ENCODE data around the gene SSTR3.
"Not testable (repeated sequence)": the region's sequence is repeated elsewhere in the genome, so short reads cannot be mapped to it uniquely, and the experiment has no call there.

The SSTR3 gene

DNA sequence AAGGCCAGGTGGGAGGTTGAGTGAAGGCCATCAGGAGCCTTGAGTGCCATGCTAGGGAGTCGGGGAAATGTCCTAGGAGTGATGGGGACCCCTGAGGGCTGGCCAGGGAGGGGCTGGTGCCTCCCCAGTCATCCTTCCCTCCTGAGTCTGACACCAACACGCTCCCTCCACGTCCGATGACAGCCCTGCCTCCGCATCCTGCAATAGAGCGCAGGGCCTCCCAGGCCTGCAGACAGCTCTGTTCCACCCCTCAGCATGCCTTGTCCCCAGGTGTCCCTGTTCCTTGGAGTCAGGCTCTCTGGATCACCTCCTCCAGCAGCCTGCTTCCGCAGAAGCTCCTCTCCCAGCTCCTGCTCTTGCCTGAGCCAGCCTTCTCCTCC, 28.7 kb upstream of the SSTR3 start:
- no peak overlapping the region for H3K4me3 ChIP-seq (ENCODE audit: low read length)
- H3K9ac ChIP-seq (ENCODE audit: low read depth, low read length): no peak overlapping the region
- H3K4me1 ChIP-seq (ENCODE audit: control insufficient read depth, insufficient read depth, low read length): peaks cover 16% of the 10 kb centered on the region
- no peak overlapping the region for H3K4me2 ChIP-seq (ENCODE audit: low read length)
- peaks cover 58% of the 10 kb centered on the region for H3K27me3 ChIP-seq (ENCODE audit: control insufficient read depth, insufficient read depth, low read length)
- H3K36me3 ChIP-seq (ENCODE audit: insufficient read depth, low read length): no peaks in the 10 kb centered on the region
- no peaks in the 10 kb centered on the region for H3K9me3 ChIP-seq (replicated peaks; ENCODE audit: low read length)

DNA sequence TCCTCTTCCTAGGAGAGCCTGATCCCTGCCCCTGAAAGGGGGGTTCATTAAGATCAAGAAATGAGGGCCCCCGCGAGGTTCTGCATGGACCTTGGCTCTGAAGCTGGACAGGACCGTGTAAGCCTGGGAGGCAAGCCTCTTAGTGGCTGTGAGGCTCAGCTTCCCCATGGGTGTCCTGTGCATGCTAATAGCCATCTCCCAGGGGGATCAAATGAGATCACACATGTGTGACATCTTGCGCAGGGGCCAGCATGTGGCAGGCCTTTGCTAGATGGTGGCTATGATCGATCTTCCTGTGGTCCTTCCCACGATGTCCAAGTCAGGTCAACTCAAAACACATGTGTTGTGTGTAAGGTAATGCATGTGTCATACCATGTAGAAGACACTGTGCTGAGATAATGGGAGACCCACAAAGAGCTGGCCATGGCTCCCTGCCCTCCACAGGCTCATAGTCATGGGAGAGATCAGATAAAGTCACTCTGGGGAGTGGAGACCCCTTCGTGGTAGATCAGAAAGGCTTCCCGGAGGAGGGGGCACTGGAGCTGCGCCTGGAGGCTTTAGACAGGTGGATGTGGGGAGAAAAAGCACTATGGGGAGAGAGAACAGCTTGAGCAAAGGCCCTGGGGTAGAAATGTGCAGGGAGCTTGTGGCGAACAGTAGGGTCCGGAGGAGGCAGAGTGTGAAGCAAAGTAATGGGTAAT, 28.1 kb upstream of the SSTR3 start:
- Histone ChIP-seq H3K4me3 (ENCODE audit: low read length) (no peak overlapping the region), H3K27me3 (ENCODE audit: control insufficient read depth, insufficient read depth, low read length) (peaks cover 59% of the 10 kb centered on the region), H3K4me2 (ENCODE audit: low read length) (no peak overlapping the region), H3K36me3 (ENCODE audit: insufficient read depth, low read length) (no peaks in the 10 kb centered on the region), H3K9ac (ENCODE audit: low read depth, low read length) (no peak overlapping the region), H3K9me3 (replicated peaks; ENCODE audit: low read length) (no peaks in the 10 kb centered on the region), H3K4me1 (ENCODE audit: control insufficient read depth, insufficient read depth, low read length) (peaks cover 16% of the 10 kb centered on the region)

DNA sequence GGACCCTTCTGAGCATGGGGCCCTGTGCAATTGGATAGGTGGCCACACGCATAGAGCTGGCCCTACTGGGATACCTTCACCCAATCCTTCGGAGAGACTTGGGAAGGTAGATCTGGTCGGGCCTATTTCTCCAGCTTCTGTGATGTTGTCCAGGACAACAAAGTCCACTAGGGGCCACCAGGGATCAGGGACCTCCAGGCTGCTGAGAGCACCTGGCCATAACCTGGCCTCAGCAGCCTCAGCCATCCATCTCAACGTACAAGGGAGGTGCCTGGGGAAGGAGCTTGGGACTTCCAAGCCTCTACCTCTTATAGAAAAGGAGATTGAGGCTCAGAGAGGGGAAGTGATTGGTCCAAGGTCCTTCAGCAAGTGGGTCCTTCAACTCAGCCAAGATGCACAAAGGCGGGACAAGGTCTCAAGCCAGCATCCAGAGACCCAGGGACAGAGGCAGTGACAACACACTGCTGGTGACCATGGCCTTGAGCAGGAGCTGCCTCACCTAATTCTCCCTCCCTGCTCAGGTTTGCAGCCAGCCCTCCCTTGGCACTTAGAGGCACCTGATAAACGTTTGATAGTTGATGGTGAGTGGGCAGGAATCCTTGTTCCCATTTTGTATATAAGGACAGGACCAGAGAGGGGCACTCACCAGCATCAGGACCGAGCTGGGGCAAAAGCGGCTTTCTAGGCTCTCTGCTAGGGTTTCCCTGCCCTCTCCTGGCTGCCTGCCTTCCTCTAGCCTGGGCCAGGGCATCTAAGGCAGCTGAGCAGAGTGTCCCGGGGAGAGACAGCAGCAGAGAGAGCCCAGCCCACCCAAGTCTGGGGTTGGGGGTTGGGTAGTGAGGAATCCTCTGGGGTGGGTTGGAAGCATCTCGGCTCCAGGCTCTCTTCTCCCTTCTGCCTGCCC, 27.3 kb upstream of the SSTR3 start:
- Histone ChIP-seq H3K4me1 (ENCODE audit: control insufficient read depth, insufficient read depth, low read length) (peaks cover 14% of the 10 kb centered on the region), H3K36me3 (ENCODE audit: insufficient read depth, low read length) (no peaks in the 10 kb centered on the region), H3K4me3 (ENCODE audit: low read length) (no peak overlapping the region), H3K9me3 (replicated peaks; ENCODE audit: low read length) (no peaks in the 10 kb centered on the region), H3K9ac (ENCODE audit: low read depth, low read length) (no peak overlapping the region), H3K4me2 (ENCODE audit: low read length) (no peak overlapping the region), H3K27me3 (ENCODE audit: control insufficient read depth, insufficient read depth, low read length) (peaks cover 57% of the 10 kb centered on the region)

DNA sequence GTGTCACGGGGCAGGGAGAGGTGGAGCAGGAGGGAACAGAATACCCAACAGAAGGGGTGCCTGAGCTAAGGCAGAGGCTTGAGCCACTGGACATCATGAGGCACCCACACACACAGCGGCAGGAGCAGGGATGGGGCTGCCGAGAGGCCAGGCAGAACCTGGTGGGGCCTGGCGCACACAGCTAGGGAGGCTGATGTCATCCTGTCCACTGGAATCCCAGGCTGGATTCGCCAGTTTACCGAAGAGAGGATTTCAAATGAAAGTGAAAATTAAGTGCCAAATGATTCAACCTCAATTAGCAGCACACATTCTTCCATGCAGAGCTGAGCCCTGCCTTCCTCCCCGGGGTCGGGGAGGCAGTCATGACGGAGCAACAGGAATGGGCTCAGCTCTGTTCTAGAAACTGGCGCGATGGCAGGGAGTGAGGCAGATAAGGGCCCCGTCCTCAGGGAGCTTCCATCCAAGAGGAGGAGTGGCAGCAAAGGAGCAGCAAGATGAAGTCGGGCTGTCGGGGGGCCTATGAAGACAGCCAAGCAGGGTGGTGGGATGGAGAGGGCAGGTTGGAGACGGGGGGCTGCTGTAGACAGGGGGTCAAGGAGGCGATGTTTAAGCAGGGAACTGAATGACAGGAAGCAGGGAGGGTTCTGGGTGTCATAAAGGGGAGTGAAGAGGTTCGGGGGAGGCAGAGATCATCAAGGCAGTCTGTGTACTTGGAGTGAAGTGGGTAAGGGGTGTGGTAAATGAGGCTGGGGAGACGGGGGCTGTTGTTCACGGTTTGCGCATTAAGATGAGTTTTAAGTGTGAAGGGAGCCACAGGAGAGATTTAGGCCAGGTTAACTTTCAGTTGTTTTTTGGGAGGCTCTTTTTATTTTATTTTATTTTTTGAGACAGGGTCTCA, 25.3 kb upstream of the SSTR3 start:
- Histone ChIP-seq H3K4me3 (ENCODE audit: low read length) (no peak overlapping the region), H3K27me3 (ENCODE audit: control insufficient read depth, insufficient read depth, low read length) (peaks cover 67% of the 10 kb centered on the region), H3K36me3 (ENCODE audit: insufficient read depth, low read length) (no peaks in the 10 kb centered on the region), H3K9ac (ENCODE audit: low read depth, low read length) (no peak overlapping the region), H3K4me1 (ENCODE audit: control insufficient read depth, insufficient read depth, low read length) (peaks cover 5% of the 10 kb centered on the region), H3K4me2 (ENCODE audit: low read length) (no peak overlapping the region), H3K9me3 (replicated peaks; ENCODE audit: low read length) (no peaks in the 10 kb centered on the region)

DNA sequence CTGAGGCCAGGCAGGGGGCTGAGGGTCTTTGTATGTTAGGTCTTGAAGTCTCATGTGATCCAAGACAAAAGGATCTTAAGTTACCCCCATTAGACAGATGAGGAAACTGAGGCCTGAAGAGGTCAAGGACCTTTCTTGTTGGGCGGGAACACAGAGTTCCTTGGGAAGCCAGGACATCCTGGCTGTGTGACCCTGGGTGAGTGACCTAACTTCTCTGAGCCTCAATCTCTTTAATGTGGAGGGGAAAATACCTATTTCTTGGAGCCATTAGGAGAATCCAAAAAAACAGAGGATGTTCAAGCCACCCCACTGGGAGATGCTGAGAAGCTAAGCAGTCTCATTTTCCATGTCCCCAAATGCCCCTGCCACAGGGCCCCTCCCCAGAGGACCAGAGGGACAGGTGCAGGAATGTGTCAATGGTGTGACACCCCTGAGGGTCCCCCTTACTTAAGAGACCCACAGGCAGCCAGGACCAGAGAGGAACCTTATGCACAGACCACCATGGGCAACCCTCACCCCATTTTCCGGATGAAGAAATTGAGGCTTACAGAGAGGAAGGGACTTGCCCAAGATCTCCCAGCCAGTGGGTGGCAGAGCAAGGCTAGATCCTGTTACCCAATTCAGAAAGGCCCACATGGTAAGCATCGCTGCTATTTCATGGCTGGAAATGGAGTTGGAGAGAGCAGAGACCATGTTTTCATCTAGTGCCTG, 23.8 kb upstream of the SSTR3 start:
- H3K4me1 ChIP-seq (ENCODE audit: control insufficient read depth, insufficient read depth, low read length): no peaks in the 10 kb centered on the region
- H3K9ac ChIP-seq (ENCODE audit: low read depth, low read length): no peak overlapping the region
- H3K4me3 ChIP-seq (ENCODE audit: low read length): no peak overlapping the region
- H3K9me3 ChIP-seq (replicated peaks; ENCODE audit: low read length): no peaks in the 10 kb centered on the region
- no peak overlapping the region for H3K4me2 ChIP-seq (ENCODE audit: low read length)
- H3K27me3 ChIP-seq (ENCODE audit: control insufficient read depth, insufficient read depth, low read length): peaks cover 72% of the 10 kb centered on the region
- H3K36me3 ChIP-seq (ENCODE audit: insufficient read depth, low read length): no peaks in the 10 kb centered on the region

DNA sequence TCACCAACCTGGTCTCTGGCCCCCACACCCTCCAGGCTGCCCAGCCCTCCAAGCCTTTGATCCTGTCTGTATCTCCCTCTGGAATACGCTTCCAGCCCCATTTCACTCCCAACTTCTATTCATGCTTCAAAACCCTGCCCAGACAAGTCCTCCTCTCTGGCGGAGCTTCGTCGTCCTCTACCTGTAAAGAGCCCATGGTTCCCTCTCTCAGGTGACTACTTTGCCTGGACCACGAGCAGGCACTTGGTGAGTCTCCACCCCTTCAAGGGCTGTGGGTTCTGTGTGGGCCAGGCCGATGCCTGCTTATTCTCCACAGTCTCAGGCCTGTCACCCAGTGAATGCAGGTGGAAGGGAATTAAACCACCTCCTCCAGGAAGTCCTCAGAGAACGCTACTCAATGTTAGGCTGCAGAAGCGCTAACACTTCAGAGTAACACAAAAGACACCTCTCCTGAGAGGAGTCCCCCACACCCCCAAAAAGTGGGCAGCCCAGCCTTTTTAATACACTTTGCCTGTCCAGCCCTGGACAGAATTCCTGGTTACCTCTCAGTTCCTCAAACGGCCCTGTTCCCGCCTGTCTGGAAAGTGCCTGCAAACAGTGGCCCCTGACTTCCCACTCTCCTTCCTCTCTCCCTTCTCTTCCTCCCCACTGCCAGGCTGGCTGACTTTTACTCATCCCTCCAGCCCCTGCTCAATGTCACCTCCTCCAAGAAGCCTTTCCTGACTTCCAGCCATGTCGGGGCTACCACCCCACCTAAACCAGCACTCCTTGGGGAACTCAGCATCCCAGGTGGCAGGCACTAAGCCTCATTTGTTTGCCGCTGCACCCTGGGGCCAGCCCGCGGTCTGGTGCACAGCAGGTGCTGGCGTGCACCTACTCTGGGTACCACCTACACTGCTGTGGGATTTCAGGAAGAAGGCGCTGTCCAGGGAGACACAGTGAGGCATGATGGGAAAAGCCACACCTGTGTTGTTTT, 22.7 kb upstream of the SSTR3 start:
- Histone ChIP-seq H3K36me3 (ENCODE audit: insufficient read depth, low read length) (no peaks in the 10 kb centered on the region), H3K4me3 (ENCODE audit: low read length) (no peak overlapping the region), H3K9ac (ENCODE audit: low read depth, low read length) (no peak overlapping the region), H3K9me3 (replicated peaks; ENCODE audit: low read length) (no peaks in the 10 kb centered on the region), H3K4me2 (ENCODE audit: low read length) (no peak overlapping the region), H3K4me1 (ENCODE audit: control insufficient read depth, insufficient read depth, low read length) (peaks cover 4% of the 10 kb centered on the region), H3K27me3 (ENCODE audit: control insufficient read depth, insufficient read depth, low read length) (peaks cover 63% of the 10 kb centered on the region)

DNA sequence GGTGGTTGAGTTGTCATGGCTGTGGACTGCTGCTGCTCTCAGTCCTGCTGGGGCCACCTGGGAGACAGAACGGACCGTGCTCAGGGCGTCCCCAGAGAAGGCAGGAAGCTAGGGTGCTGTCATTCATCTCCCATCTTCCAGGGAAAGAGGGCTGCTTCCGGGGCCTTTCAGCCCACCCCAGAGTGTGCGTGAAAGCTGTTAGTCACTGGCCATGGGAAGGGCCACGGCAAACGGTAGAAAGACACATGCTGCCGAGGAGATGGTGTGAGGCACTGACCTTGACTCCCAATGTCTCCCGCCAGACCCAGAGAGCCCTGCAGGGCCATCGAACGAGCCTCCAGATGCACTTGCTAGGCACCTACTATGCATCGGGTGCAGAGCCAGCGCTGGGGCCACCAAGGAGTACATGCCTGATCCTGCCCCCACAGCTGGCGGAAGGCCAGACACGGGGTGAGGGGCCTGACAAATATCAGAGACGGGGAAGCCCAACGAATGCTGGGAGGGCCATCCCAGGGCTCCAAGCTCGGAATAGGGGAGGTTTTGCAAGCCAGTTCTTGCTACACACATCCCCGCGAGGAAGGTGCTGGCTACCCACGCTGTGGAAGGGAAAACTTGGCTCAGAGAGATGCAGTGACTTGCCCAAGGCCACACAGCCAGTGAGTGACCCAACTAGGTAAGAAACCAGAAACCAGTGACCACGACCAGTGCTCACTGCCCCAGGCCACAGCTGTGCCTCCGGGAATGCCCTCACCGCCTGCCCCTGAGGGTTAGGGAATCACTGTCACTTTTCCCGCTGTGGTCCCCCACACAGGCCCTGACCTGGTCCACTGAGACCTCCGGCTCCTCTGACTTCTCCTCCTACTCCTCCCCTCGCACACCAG, 21.7 kb upstream of the SSTR3 start:
- Histone ChIP-seq H3K9me3 (replicated peaks; ENCODE audit: low read length) (no peaks in the 10 kb centered on the region), H3K9ac (ENCODE audit: low read depth, low read length) (no peak overlapping the region), H3K4me1 (ENCODE audit: control insufficient read depth, insufficient read depth, low read length) (peaks cover 14% of the 10 kb centered on the region), H3K4me3 (ENCODE audit: low read length) (no peak overlapping the region), H3K27me3 (ENCODE audit: control insufficient read depth, insufficient read depth, low read length) (peaks cover 53% of the 10 kb centered on the region), H3K36me3 (ENCODE audit: insufficient read depth, low read length) (no peaks in the 10 kb centered on the region), H3K4me2 (ENCODE audit: low read length) (no peak overlapping the region)

DNA sequence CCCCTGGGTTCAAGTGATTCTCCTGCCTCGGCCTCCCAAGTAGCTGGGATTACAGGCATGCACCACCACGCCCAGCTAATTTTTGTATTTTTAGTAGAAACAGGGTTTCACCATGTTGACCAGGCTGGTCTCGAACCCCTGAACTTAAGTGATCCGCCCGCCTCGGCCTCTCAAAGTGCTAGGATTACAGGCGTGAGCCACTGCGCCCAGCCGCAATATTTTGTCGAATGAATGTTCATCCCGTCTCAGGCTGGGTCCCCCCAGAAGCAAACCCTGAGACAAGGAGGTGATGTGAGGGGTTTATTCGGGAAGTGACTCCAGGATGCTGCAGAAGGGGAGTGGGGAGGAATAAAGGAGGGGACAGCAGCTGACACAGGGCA, 21.1 kb upstream of the SSTR3 start:
- H3K36me3 ChIP-seq (ENCODE audit: insufficient read depth, low read length); H3K4me3 ChIP-seq (ENCODE audit: low read length); H3K4me2 ChIP-seq (ENCODE audit: low read length); H3K9ac ChIP-seq (ENCODE audit: low read depth, low read length); H3K9me3 ChIP-seq (replicated peaks; ENCODE audit: low read length): not testable (repeated sequence)
- peaks cover 21% of the 10 kb centered on the region for H3K4me1 ChIP-seq (ENCODE audit: control insufficient read depth, insufficient read depth, low read length)
- peaks cover 46% of the 10 kb centered on the region for H3K27me3 ChIP-seq (ENCODE audit: control insufficient read depth, insufficient read depth, low read length)

DNA sequence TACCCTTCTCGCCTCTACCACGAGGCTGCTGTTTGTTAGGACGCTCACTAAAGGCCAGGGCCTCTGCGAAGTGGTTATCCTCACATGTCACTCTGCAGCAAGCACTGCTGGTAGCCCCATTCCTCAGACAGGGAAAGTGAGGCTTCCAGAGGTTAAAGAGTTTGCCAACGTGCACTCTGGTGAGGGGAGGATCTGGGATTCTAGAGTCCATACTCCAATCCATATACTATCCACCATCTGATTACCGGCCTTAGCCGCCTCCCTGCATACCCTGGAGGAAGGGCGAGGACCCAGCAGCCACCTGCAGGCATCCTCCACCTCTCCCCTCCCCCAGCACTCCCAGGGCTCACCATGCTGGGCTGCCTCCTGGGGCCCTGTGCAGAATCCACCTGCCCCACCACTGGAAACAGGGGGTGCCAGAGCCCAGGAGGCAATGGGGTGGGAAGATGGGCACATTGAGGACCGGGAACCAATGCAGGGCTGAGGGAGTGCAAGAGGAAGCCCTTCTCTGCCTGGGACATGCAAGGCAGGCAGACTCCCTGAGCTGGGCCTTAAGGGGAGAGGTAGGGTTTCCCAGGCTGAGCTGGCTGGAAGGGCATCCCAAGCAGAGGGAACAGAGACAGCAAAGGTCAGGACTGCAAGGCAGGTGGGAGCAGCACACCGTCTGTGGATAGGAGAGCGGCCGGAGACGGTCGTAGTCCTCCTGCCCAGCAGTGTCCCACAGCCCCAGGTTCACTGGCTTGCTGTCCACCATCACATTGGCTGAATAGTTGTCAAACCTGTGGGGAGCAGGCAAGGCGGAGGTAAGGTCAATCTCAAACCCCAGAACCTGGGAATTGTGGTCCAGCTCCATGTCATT, 20.1 kb upstream of the SSTR3 start:
- H3K4me2 ChIP-seq (ENCODE audit: low read length): no peak overlapping the region
- H3K4me3 ChIP-seq (ENCODE audit: low read length): no peak overlapping the region
- no peak overlapping the region for H3K9ac ChIP-seq (ENCODE audit: low read depth, low read length)
- peaks cover 22% of the 10 kb centered on the region for H3K4me1 ChIP-seq (ENCODE audit: control insufficient read depth, insufficient read depth, low read length)
- H3K36me3 ChIP-seq (ENCODE audit: insufficient read depth, low read length): no peaks in the 10 kb centered on the region
- peaks cover 39% of the 10 kb centered on the region for H3K27me3 ChIP-seq (ENCODE audit: control insufficient read depth, insufficient read depth, low read length)
- no peaks in the 10 kb centered on the region for H3K9me3 ChIP-seq (replicated peaks; ENCODE audit: low read length)
